Measurements from ENCODE around the gene MRGPRF. TPM values are rescaled to one million over a fixed set of nuclear protein-coding genes. Genes with fewer than 3 reads are reported as not detected.

The MRGPRF gene
- total and polyA plus RNA-seq, 9 donors = 8.6 to 104 (median 35.2) TPM

- intact Hi-C loops (cut with DNase I) = no loop called here
- TF ChIP-seq POLR2A (IDR thresholded peaks at IDR 0.05) (no peak), CTCF (IDR thresholded peaks at IDR 0.05) (no peak), EP300 (IDR thresholded peaks at IDR 0.05) (no peak)
- Histone ChIP-seq H3K9me3 (no peaks in the 10 kb centered on the region), H3K27me3 (no peaks in the 10 kb centered on the region), H3K4me1 (ENCODE audit: insufficient read depth) (peaks cover 10% of the 10 kb centered on the region), H3K4me3 (no peak overlapping the region), H3K27ac (peak overlapping the region; percentile 51 to 52), H3K36me3 (no peaks in the 10 kb centered on the region)
- peak; percentile 75 to 87 (median 80) for DNase-seq
- 35 to 46% (median 42%) methylated on average over 21 of the region's 21 CpGs for WGBS, 3 donors
Observed at GRCh38 chr11:69035150-69035945, 22.3 kb upstream of the MRGPRF start.

GRCh38 chr11:69034123-69034867 is 21.2 kb upstream of the MRGPRF start:
- Histone ChIP-seq H3K4me3 (no peak overlapping the region), H3K4me1 (ENCODE audit: insufficient read depth) (peaks cover 10% of the 10 kb centered on the region), H3K9me3 (no peaks in the 10 kb centered on the region), H3K36me3 (no peaks in the 10 kb centered on the region), H3K27ac (no peak overlapping the region), H3K27me3 (no peaks in the 10 kb centered on the region)
- 84 to 88% (median 88%) methylated on average over 22 of the region's 22 CpGs for WGBS, 3 donors
- intact Hi-C loops (cut with DNase I) = no loop called here
- DNase-seq = no peak
- TF ChIP-seq EP300 (IDR thresholded peaks at IDR 0.05) = no peak
- TF ChIP-seq POLR2A (IDR thresholded peaks at IDR 0.05) = no peak
- no peak for TF ChIP-seq CTCF (IDR thresholded peaks at IDR 0.05)

GRCh38 chr11:69033431-69033830 is 20.4 kb upstream of the MRGPRF start:
- WGBS, 3 donors = 83 to 86% (median 84%) methylated on average over 11 of the region's 11 CpGs
- no peak for TF ChIP-seq EP300 (IDR thresholded peaks at IDR 0.05)
- no peak for TF ChIP-seq CTCF (IDR thresholded peaks at IDR 0.05)
- TF ChIP-seq POLR2A (IDR thresholded peaks at IDR 0.05) = no peak
- H3K4me1 ChIP-seq (ENCODE audit: insufficient read depth) = peaks cover 10% of the 10 kb centered on the region
- no peaks in the 10 kb centered on the region for H3K36me3 ChIP-seq
- no peak for DNase-seq
- no peaks in the 10 kb centered on the region for H3K9me3 ChIP-seq
- no peak overlapping the region for H3K4me3 ChIP-seq
- intact Hi-C loops (cut with DNase I) = no loop called here
- no peak overlapping the region for H3K27ac ChIP-seq
- no peaks in the 10 kb centered on the region for H3K27me3 ChIP-seq

- H3K36me3 ChIP-seq = no peaks in the 10 kb centered on the region
- H3K9me3 ChIP-seq = no peaks in the 10 kb centered on the region
- peaks cover 10% of the 10 kb centered on the region for H3K4me1 ChIP-seq (ENCODE audit: insufficient read depth)
- H3K27me3 ChIP-seq = no peaks in the 10 kb centered on the region
- no peak for DNase-seq
- TF ChIP-seq CTCF (IDR thresholded peaks at IDR 0.05) (no peak), POLR2A (IDR thresholded peaks at IDR 0.05) (no peak), EP300 (IDR thresholded peaks at IDR 0.05) (no peak)
- no peak overlapping the region for H3K27ac ChIP-seq
- intact Hi-C loops (cut with DNase I) = no loop called here
- H3K4me3 ChIP-seq = no peak overlapping the region
- WGBS, 3 donors = 74 to 90% (median 82%) methylated on average over 7 of the region's 7 CpGs
Observed at GRCh38 chr11:69032833-69033232, 19.8 kb upstream of the MRGPRF start.
